Fibroblast of lung (primary cell): ENCODE measurements around the gene AMHR2.

Source experiments
- EZH2 ChIP-seq: IDR thresholded peaks from 2 replicates; pipeline ENCODE4 v1.5.1; 2012; ENCODE audit warnings: low read length, control low read depth, mild to moderate bottlenecking; ENCODE audit errors: missing control alignments
- TF ChIP-seq, protein P1 (sequence below), 2 donors: IDR thresholded peaks in 1 of 2; conservative IDR thresholded peaks in 1 of 2; 1 replicate in 1 of 2; 2 replicates in 1 of 2; pipeline ENCODE4 v1.5.1; 2011 to 2012; ENCODE audit warnings: low read length in 2 of 2, control low read depth in 1 of 2, inconsistent platforms in 1 of 2, low read depth in 1 of 2, mild to moderate bottlenecking in 1 of 2

DNA sequence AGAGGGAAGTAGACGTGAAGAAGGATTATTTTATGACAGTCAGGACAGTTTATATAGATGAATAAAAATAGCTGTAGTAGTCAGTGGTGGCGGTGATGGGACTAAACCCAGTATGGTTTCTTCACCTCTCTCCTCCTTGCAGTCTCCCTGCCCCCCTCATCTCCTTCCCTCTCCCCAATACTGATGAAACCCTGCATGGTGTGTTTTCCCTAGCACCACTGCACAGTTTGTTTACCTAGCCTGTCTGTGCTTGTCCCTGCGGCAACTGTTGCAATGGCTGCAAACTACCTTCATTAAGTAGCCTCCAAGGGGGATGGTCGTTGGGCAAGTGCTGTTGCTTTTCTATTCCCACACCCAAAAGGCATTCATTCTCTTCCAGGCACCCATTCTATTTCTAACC is 43.0 kb downstream of the AMHR2 start:
- TF ChIP-seq EZH2 = no peak
- TF ChIP-seq, protein P1, sequence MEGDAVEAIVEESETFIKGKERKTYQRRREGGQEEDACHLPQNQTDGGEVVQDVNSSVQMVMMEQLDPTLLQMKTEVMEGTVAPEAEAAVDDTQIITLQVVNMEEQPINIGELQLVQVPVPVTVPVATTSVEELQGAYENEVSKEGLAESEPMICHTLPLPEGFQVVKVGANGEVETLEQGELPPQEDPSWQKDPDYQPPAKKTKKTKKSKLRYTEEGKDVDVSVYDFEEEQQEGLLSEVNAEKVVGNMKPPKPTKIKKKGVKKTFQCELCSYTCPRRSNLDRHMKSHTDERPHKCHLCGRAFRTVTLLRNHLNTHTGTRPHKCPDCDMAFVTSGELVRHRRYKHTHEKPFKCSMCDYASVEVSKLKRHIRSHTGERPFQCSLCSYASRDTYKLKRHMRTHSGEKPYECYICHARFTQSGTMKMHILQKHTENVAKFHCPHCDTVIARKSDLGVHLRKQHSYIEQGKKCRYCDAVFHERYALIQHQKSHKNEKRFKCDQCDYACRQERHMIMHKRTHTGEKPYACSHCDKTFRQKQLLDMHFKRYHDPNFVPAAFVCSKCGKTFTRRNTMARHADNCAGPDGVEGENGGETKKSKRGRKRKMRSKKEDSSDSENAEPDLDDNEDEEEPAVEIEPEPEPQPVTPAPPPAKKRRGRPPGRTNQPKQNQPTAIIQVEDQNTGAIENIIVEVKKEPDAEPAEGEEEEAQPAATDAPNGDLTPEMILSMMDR (conservative IDR thresholded peaks at IDR 0.05 in 1 of 2, IDR thresholded peaks at IDR 0.05 in 1 of 2; ENCODE audit: low read depth in 1 of 2, low read length in 2 of 2) = no peak
